Measurements from ENCODE around the gene ELP1.
"Not testable (repeated sequence)": the region's sequence is repeated elsewhere in the genome, so short reads cannot be mapped to it uniquely, and the experiment has no call there.

ELP1 gene

DNA sequence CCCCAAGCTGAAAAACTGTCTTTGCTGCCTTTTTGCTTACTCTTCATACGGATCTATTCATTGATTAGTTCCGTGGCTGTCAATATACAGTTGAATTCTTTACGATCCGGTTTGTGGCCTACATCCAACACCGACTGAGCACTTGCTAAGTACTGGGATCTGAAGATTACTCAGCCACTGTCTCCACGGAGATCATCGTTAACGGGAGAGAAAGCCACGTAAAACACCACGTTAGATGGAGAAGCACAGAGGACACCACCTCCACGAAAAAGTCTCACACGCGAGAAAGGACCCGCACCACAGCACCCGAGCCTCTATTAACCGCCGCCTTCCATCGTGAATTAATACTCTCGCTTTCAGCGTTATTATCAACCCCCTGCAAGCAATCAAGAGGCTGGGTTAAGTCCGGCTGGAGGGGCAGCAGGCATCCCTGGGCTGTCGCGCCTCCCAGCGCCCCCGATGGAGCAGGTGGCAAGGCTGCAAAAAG is 650 bp downstream of the ELP1 start:
- DNase-seq (ENCODE audit: low read depth): peak; percentile 32
- H3K4me3 ChIP-seq (ENCODE audit: low read depth, low read length): peak overlapping the region; percentile 88
- TF ChIP-seq, protein P1, sequence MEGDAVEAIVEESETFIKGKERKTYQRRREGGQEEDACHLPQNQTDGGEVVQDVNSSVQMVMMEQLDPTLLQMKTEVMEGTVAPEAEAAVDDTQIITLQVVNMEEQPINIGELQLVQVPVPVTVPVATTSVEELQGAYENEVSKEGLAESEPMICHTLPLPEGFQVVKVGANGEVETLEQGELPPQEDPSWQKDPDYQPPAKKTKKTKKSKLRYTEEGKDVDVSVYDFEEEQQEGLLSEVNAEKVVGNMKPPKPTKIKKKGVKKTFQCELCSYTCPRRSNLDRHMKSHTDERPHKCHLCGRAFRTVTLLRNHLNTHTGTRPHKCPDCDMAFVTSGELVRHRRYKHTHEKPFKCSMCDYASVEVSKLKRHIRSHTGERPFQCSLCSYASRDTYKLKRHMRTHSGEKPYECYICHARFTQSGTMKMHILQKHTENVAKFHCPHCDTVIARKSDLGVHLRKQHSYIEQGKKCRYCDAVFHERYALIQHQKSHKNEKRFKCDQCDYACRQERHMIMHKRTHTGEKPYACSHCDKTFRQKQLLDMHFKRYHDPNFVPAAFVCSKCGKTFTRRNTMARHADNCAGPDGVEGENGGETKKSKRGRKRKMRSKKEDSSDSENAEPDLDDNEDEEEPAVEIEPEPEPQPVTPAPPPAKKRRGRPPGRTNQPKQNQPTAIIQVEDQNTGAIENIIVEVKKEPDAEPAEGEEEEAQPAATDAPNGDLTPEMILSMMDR (conservative IDR thresholded peaks at IDR 0.05; ENCODE audit: low read depth, low read length): no peak

DNA sequence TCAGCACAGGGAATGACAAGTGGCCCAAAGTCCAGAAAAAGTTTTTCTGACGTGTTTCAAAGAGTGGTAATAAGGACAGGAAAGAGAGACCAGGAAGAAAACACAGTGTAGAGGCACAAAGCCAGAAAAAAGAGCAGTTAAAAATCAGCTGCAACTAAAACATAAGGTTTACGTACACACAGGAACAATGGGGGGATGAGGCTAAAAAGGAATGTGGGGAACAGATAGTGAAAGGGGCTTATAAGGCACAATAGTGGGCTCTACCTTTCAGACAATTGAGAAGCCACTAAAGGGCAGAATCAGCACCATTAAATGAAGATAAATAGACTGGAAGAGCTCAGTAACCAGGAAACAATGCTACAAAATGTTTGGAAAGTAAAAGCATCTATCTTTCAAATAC is 5.5 kb downstream of the ELP1 start:
- no peak overlapping the region for H3K4me3 ChIP-seq (ENCODE audit: low read depth, low read length)
- DNase-seq (ENCODE audit: low read depth): no peak
- TF ChIP-seq, protein P1 (conservative IDR thresholded peaks at IDR 0.05; ENCODE audit: low read depth, low read length): no peak

DNA sequence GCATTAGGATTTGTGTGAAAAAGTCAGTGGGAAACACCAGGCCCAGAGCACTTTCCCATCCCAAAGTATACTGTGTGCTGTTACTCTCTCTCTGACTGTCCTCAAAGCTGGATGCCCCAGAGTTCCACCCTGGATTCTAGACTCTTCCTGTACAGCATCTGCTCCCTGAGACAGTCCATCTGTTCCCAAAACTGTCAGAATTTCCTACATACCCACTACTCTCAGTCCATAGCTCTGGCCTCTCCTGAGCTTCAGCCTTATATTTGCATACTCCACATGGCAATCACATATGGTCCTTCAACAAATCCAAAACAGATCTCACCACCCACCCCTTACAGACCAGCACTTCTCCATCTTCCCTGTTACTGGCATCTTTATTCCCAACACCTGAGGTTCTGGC is 9.5 kb downstream of the ELP1 start:
- DNase-seq (ENCODE audit: low read depth): no peak
- no peak overlapping the region for H3K4me3 ChIP-seq (ENCODE audit: low read depth, low read length)
- TF ChIP-seq, protein P1 (conservative IDR thresholded peaks at IDR 0.05; ENCODE audit: low read depth, low read length): no peak

DNA sequence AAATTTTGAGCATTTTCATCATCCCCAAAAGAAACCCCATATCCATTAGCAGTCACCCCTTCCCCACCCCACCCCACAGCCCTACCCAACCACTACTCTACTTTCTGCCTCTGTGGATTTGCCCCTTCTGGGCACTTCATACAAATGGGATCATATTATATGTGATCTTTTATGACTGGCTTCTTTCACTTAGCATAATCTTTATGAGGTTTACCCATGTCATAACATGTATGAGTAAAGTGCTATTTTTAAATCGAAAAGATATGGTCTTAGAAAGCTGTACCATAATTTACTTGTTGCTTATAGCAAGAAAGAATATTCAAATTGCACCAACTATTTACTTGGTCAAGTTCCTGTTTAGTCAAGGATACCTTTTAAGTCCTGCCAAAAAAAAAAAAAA is 12.7 kb downstream of the ELP1 start:
- no peak overlapping the region for H3K4me3 ChIP-seq (ENCODE audit: low read depth, low read length)
- no peak for DNase-seq (ENCODE audit: low read depth)
- TF ChIP-seq, protein P1 (conservative IDR thresholded peaks at IDR 0.05; ENCODE audit: low read depth, low read length): no peak

DNA sequence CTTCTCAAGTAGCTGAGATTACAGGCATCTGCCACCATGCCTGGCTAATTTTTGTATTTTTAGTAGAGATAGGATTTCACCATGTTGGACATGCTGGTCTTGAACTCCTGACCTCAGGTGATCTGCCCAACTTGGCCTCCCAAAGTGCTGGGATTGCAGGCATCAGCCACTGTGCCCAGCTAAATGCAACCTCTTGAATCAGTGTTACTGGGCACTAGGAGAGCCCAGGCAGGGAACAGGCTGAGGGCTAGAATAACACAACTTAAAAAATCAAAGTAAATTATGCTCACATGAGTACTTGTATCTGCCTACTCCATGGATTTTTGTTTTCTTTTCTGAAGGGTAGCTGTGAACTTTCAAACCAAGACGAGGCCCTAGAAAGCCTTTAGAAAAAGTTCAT is 13.5 kb downstream of the ELP1 start:
- not testable (repeated sequence) for H3K4me3 ChIP-seq (ENCODE audit: low read depth, low read length); DNase-seq (ENCODE audit: low read depth)

DNA sequence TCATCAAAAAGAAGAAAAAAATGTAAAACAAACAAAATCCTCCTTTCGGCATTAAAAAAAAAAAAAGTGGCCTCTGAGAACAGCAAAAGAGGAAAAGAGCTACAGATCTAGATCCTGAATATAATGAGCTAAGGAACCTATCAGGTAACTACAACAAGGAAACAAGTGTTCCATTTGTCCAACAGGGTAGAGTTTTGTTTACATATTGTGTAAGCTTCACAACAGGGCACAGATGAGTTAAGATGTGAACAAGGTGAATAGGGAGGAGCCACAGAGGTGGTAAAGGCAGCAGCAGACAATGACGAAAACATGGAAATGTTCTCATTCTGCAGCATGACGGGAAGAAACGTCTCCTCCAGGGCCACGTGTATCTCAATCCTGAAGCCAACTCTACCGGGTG is 14.4 kb downstream of the ELP1 start:
- H3K4me3 ChIP-seq (ENCODE audit: low read depth, low read length): no peak overlapping the region
- TF ChIP-seq, protein P1 (conservative IDR thresholded peaks at IDR 0.05; ENCODE audit: low read depth, low read length): no peak
- DNase-seq (ENCODE audit: low read depth): no peak

DNA sequence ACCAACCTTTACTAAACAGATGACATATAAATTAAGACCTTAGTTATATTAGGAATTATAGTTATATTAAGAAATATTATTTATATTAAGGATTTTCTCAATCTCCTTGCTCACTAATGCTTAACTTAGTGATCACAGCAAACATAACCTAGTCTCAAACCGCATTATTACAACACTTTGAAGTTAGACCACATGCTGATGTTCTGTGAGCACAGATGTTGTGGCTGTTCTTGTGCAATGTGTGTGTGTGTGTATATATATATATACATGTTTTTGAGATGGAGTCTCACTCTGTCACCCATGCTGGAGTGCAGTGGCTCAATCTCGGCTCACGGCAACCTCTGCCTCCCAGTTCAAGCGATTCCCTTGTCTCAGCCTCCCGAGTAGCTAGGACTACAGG is 20.5 kb downstream of the ELP1 start:
- TF ChIP-seq, protein P1 (conservative IDR thresholded peaks at IDR 0.05; ENCODE audit: low read depth, low read length): no peak

DNA sequence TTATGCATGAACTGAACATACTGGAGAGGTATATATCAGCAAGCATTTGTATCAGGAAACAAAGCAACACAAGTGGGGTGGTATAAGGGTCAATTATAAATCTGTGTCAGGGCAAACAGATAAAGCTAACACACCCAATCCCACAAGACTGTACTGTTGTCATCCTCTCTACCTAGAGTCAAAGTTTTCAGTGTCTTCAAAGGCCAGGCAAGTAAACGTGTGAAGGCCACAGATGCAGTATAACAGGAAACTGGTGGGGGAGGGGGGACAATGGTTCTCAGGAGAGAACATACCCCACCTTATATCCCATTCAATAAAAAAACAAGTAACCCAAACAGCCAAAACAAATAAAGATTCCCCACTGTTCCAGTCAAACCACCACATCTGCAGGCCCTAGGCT is 22.1 kb downstream of the ELP1 start:
- TF ChIP-seq, protein P1 (conservative IDR thresholded peaks at IDR 0.05; ENCODE audit: low read depth, low read length): no peak
- H3K4me3 ChIP-seq (ENCODE audit: low read depth, low read length): no peak overlapping the region
- DNase-seq (ENCODE audit: low read depth): no peak

More for the DNA sequence above, 20.5 kb downstream of the ELP1 start:
- DNase-seq (ENCODE audit: low read depth): peak; percentile 85
- H3K4me3 ChIP-seq (ENCODE audit: low read depth, low read length): no peak overlapping the region

Data from choroid plexus epithelial cell (primary cell).